Heart left ventricle (tissue), 16 donors: ENCODE results near the gene ACTG2. TPM values are rescaled to one million over a fixed set of nuclear protein-coding genes. Genes with fewer than 3 reads are reported as not detected.

Experiments used
- ATAC-seq, 4 donors: fragments of 200-7000 bp; cut with Tn5 transposase; one replicate each; pipeline ENCODE4 v1.9.1; 2020 to 2022; ENCODE audit warnings: moderate library complexity in 4 of 4, mild to moderate bottlenecking in 3 of 4, moderate number of reproducible peaks in 1 of 4
- DNase-seq, 5 donors: peaks; one replicate each; pipeline ENCODE4 v3.0.0-alpha.2; 2020
- H3K27ac ChIP-seq, 12 donors: fragments of 200-600 bp; sonication (generic) in 4 of 12; one replicate each; pipeline versions ENCODE4 v1.5.0 to v1.8.0; 2016 to 2022; ENCODE audit warnings: mild to moderate bottlenecking in 2 of 12
- H3K27me3 ChIP-seq, 9 donors: fragments of 200-600 bp; sonication (generic) in 2 of 9; one replicate each; pipeline versions ENCODE4 v1.5.1 to v1.8.0; 2016 to 2022; ENCODE audit warnings: mild to moderate bottlenecking in 3 of 9
- H3K36me3 ChIP-seq, 9 donors: fragments of 200-600 bp; sonication (generic) in 2 of 9; one replicate each; pipeline versions ENCODE4 v1.5.0 to v1.8.0; 2018 to 2022; ENCODE audit warnings: mild to moderate bottlenecking in 2 of 9
- H3K4me1 ChIP-seq, 12 donors: fragments of 200-600 bp; sonication (generic) in 4 of 12; one replicate each; pipeline versions ENCODE4 v1.5.0 to v1.8.0; 2016 to 2022; ENCODE audit warnings: mild to moderate bottlenecking in 3 of 12
- H3K4me3 ChIP-seq, 12 donors: fragments of 200-600 bp; sonication (generic) in 4 of 12; one replicate each; pipeline versions ENCODE4 v1.5.0 to v1.8.0; 2017 to 2022; ENCODE audit warnings: mild to moderate bottlenecking in 9 of 12, moderate library complexity in 4 of 12
- H3K9me3 ChIP-seq, 12 donors: fragments of 200-600 bp; sonication (generic) in 4 of 12; one replicate each; pipeline versions ENCODE4 v1.5.0 to v1.8.0; 2016 to 2022; ENCODE audit warnings: mild to moderate bottlenecking in 1 of 12
- CTCF ChIP-seq, 12 donors: fragments of 200-600 bp; sonication (generic) in 4 of 12; IDR thresholded peaks; one replicate each; pipeline versions ENCODE4 v1.5.0 to v1.8.0; 2018 to 2022; ENCODE audit warnings: antibody characterized with exemption in 12 of 12, mild to moderate bottlenecking in 5 of 12
- POLR2A ChIP-seq, 2 donors: fragments of 450-650 bp; IDR thresholded peaks; one replicate each; pipeline ENCODE4 v1.6.1; 2017; ENCODE audit warnings: antibody characterized with exemption in 2 of 2, mild to moderate bottlenecking in 2 of 2, moderate library complexity in 2 of 2
- WGBS, 4 donors: extraction: QIAGEN DNeasy Blood & Tissue Kit in 2 of 4; methylation state at CpG; one replicate each; pipeline versions ENCODE4 v1.1.5 to v1.1.7; 2013 to 2018; 5-methylcytosine and 5-hydroxymethylcytosine counted together
- intact Hi-C, 10 donors: fragments of 100-400 bp; cut with DNase I; formaldehyde crosslinking; loops; one replicate each; pipeline versions ENCODE4 v1.11.1 to v1.14.2; 2022
- polyA plus RNA-seq, 2 donors: library from polyadenylated mRNA; stranded (reverse); fragments of 200-250 nt; gene quantifications; one replicate each; pipeline ENCODE4 v1.2.3, GENCODE V29; 2013
- total RNA-seq, 9 donors: library from RNA; depleted of rRNA in 2 of 9; stranded (reverse); fragments of >200 nt in 2 of 9; fragmentation: NEBNext Ultra II Directional in 3 of 9; extraction: Animal tissue kit (Norgen Biotek cat#: 25700) in 3 of 9; gene quantifications; one replicate each; pipeline versions ENCODE4 v1.1.0 to v1.2.4, GENCODE V29; 2016 to 2023
- donor health status: ischemic (EF 13 %, LVEDD 7.1; RV severe dilation, severe dysfunction).
- donor health status: healthy with polysubstance abuse.
- donor health status: DM: no; HTN: yes; CAD: no.
- donor health status: DM: no; HTN: no; CAD: no.
- donor health status: ischemic (EF 25% LVEDD 6.9; RV normal size, moderate dysfunction).
- donor health status: ischemic (EF 25% LVEDD 5.7; RV mildly dilated, moderate dysfunction).
- donor health status: healthy.
- donor health status: DM: yes; HTN: yes; CAD: no.
- donor health status: ischemic (EF 35%, LVEDD 5.7; RV mildly dilated, moderate dysfunction).
- donor health status: nonischemic (EF 11% LVEDD 7.7; RV severe dilation, severe dysfunction).
- donor health status: DM: yes; HTN: yes; CAD: no.
- donor health status: PGD.
- donor health status: ischemic (EF 29% LVEDD 5.4; RV normal size, mild dysfunction).
- donor health status: nonischemic (EF 23%, LVEDD 6.1; RV moderate dilation, normal function).

Gene ACTG2
- total and polyA plus RNA-seq, 11 donors = 1.3 to 10.5 (median 3.8) TPM

GRCh38 chr2:73942664-73943063 is 49.9 kb downstream of the ACTG2 start:
- Histone ChIP-seq H3K4me1 (peaks cover 0 to 35% (median 6%) of the 10 kb centered on the region in 12 donors), H3K27ac (no peak overlapping the region), H3K9me3 (no peaks in the 10 kb centered on the region), H3K27me3 (no peaks in the 10 kb centered on the region), H3K36me3 (peaks cover 0 to 68% (median 29%) of the 10 kb centered on the region in 9 donors), H3K4me3 (no peak overlapping the region)
- no peak for ATAC-seq
- 70 to 85% (median 82%) methylated on average over 2 of the region's 2 CpGs for WGBS, 4 donors
- DNase-seq = no peak
- intact Hi-C loops = no loop called here
- TF ChIP-seq POLR2A (IDR thresholded peaks at IDR 0.05) = no peak
- TF ChIP-seq CTCF (IDR thresholded peaks at IDR 0.05) = no peak

- DNase-seq (no peak), ATAC-seq (no peak)
- intact Hi-C loops = no loop called here
- Histone ChIP-seq H3K4me3 (no peak overlapping the region), H3K4me1 (peaks cover 0 to 41% (median 0%) of the 10 kb centered on the region in 12 donors), H3K9me3 (no peaks in the 10 kb centered on the region), H3K36me3 (peaks cover 0 to 82% (median 50%) of the 10 kb centered on the region in 9 donors), H3K27me3 (no peaks in the 10 kb centered on the region), H3K27ac (no peak overlapping the region)
- TF ChIP-seq CTCF (IDR thresholded peaks at IDR 0.05) (no peak), POLR2A (IDR thresholded peaks at IDR 0.05) (no peak)
- WGBS, 4 donors = 88 to 98% (median 97%) methylated on average over 4 of the region's 4 CpGs
These were observed 51.9 kb downstream of the ACTG2 start for GRCh38 chr2:73944714-73945113.

- H3K27me3 ChIP-seq = no peaks in the 10 kb centered on the region
- no peaks in the 10 kb centered on the region for H3K9me3 ChIP-seq
- TF ChIP-seq POLR2A (IDR thresholded peaks at IDR 0.05) (no peak), CTCF (IDR thresholded peaks at IDR 0.05) (no peak)
- H3K4me3 ChIP-seq = no peak overlapping the region
- peaks cover 0 to 90% (median 65%) of the 10 kb centered on the region in 9 donors for H3K36me3 ChIP-seq
- no peak for DNase-seq
- WGBS, 4 donors = 78 to 88% (median 82%) methylated on average over 1 of the region's 1 CpG
- no peak overlapping the region for H3K27ac ChIP-seq
- H3K4me1 ChIP-seq = peaks cover 0 to 47% (median 0%) of the 10 kb centered on the region in 12 donors
- ATAC-seq = no peak
- intact Hi-C loops = no loop called here
These were observed 53.4 kb downstream of the ACTG2 start for GRCh38 chr2:73946215-73946614.

GRCh38 chr2:73946666-73947065 is 53.9 kb downstream of the ACTG2 start:
- DNase-seq (no peak), ATAC-seq (no peak)
- intact Hi-C loops = no loop called here
- Histone ChIP-seq H3K9me3 (no peaks in the 10 kb centered on the region), H3K4me1 (peaks cover 0 to 51% (median 0%) of the 10 kb centered on the region in 12 donors), H3K4me3 (no peak overlapping the region), H3K36me3 (peaks cover 0 to 90% (median 69%) of the 10 kb centered on the region in 9 donors), H3K27me3 (no peaks in the 10 kb centered on the region), H3K27ac (no peak overlapping the region)
- WGBS, 4 donors = 56 to 84% (median 72%) methylated on average over 3 of the region's 3 CpGs
- no peak for TF ChIP-seq POLR2A (IDR thresholded peaks at IDR 0.05)
- TF ChIP-seq CTCF (IDR thresholded peaks at IDR 0.05) = no peak
